Fibroblast of the conjunctiva (primary cell): ENCODE measurements around the gene FBXO48.
"Not testable (repeated sequence)": the region's sequence is repeated elsewhere in the genome, so short reads cannot be mapped to it uniquely, and the experiment has no call there.

Source experiments
- DNase-seq: peaks from one replicate; pipeline ENCODE4 v3.0.0-alpha.2; 2010; ENCODE audit warnings: low read depth

Gene FBXO48, protein sequence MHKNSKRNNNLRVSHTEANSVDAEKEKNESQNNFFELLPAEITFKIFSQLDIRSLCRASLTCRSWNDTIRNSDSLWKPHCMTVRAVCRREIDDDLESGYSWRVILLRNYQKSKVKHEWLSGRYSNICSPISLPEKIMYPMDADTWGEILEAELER

DNA sequence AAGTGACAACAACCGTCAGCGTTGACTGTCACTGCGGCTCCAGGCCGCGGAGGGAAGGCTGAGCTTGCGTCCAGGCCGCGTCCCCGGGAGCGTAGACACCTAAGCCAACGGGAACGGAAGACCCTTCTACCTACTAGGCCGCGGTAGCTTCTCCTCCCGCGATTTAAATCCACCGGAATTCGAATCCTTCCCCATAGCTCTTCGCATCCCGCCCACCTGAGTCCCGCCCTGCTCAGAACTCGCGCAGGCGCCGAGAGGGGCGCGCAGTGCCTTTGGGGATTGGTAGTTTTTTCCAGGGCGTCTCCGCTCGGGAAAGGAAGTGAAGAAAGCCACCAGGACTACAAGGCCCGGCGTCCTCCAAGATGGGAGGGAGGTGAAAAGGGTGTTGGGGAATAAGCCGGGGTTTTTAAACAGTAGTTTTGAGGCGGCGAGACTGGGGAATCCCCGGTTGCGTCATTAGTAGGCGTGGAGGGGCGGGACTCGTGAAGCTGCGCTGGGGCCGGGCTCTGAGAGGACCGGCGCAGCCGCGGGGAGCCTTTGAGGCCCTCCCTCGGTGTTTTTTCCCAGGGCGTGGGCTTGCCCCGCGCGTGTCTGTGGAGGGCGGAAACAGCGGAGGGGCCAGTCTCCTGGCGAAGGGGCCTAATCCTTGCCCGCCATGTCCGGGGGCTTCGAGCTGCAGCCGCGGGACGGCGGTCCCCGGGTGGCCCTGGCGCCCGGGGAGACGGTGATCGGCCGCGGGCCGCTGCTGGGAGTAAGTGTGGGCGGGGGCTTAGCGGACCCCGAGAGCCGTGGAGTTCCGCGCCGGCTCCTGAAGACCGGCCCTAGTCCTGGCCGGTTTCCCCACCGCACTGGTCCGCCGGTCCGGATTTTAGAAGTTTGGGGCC lies at the start of gene FBXO48, which contains the start of gene APLF:
TSS of gene FBXO48 (minus strand) at position 218 of the 884 bp plus-strand sequence. CDS start 2,149 bp downstream, outside the sequence.
TSS of gene APLF (plus strand) at position 509 of the 884 bp plus-strand sequence. CDS start at position 656, 147 bp downstream.
- DNase-seq: peak; percentile 97

DNA sequence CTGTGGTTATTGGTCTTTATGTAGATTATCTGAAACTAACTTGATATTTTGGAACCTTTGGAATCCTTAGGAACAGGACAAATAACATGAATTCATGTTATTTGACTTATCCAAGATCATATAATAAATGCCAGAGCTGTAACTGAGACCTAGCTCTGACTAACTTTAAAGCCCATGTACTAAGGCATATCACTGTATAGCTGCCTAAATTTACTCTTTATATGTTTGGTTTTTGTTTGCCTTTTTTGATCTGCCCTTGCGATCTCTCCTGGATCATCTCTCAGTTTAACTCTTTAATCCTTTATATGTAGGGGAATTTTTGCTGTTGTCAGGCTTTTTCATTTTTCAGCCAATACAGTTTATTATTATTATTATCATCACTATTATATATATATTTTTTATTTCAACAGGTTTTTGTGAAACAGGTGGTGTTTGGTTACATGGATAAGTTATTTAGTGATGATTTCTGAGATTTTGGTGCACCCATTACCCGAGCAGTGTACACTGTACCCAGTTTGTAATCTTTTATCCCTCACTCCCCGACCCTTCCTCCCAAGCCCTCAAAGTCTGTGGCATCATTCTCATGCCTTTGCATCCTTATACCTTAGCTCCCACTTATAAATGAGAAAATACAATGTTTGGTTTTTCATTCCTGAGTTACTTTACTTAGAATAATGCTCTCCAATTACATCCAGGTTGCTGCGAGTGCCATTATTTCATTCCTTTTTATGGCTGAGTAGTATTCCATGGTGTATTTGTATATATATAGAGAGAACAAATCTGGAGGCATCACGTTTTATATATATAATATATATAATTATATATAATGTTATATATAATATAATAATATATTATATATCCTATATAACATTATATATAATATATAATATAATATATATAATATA lies 49.2 kb upstream of the FBXO48 start:
- no peak for DNase-seq

DNA sequence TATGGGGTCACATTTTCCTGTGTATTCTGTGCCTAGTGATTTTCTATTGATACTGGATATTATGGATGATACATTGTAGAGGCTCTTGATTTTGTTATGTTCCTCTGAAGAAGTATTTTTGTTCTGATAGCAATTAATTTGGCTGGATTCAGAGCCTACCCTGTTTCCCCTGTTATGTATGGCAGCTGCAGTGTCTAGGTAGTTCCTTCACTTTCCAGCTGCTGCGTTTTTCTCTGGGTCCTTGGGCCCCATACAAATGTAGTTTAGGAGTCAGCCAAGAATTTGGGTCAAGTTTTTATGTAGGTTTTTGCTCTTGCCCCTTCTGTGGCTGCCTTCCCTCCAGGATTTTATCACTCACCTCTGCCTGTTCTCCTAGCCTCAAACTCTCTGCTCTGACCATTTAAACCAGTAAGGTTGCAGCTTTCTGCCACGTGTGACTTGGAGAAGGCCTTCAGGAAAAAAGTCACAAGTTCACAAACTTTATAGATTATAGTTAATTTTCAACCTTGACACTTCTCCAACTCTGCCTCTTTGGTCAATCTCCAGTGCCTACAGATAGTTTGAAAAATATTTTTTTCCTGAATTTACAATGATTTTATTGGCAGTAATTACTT lies 47.3 kb upstream of the FBXO48 start:
- DNase-seq: no peak

DNA sequence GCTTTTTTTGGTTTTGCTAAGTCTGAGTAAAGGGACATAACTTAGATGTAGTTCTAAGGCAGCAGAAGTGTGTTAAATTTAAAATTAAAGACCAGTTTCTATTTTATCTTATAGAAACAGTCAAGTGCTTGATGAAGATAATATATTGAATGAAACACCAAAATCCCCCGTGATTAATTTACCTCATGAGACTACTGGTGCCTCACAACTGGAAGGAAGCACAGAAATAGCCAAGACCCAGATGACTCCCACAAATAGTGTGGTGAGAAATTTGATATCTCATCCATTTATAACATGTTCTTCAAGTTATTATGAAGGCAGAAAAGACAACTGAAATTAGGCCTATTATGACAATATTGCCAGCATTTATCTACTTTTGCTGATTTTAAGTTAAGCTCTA lies 45.9 kb upstream of the FBXO48 start:
- DNase-seq: no peak

DNA sequence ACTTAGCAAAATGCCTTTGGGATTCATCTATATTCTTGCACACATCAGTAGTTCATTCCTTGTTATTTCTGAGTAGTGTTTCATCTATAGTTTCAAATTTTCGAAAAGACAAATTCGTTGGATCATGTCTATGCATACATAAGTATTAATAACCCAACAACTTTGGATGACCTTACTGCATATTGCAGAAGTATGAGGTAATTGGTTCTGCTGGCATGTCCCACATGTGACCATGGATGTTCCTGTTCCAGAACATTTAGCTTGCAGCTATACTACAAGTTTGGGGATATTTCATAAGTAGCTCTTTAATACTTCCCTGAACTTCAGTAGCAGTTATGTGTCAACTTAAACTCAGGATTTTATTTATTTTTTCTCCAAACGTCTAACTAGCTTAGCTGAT lies 45.2 kb upstream of the FBXO48 start:
- no peak for DNase-seq

DNA sequence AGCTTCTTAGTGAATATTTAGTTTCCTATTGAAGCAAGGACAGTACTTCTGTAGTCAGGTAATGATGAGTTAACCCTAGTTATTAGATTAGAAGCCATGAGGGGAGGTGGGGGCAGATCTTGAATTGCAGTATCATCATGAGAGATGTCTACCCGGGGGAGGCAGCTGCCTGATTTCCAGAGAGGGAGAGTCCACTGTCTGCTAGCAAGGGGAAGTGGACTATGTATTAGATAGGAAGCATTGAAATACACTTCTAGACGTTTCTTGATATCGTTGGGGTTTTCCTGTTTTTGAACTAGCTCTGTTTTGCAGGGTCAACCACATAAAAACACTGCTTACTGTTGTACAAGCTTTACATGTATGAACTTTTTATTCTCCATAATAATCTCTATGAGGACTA lies 39.1 kb upstream of the FBXO48 start:
- no peak for DNase-seq

DNA sequence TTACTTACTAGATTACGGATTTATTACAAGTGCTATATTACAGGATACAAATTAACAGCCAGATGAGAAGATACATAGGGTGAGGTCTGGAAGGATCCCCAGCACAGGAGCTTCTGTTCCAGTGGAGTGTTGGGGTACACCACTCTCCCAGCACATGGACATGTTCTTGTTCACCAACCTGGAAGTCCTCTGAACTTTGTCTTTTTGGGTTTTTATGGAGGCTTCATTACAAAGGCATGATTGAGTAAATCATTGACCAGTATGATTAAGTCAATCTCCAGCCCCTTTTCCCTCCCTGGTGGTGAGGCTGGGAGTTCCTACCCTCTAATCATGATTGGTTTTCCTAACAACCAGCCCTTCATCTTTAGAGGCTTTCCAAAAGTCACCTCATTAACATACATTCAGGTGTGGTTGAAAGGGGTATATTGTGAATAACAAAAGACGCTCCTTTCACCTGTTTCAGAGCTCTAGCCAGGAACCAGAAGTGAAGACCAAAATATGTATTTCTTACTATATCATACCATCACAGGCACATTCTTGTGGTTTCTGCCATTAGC lies 38.6 kb upstream of the FBXO48 start:
- no peak for DNase-seq

DNA sequence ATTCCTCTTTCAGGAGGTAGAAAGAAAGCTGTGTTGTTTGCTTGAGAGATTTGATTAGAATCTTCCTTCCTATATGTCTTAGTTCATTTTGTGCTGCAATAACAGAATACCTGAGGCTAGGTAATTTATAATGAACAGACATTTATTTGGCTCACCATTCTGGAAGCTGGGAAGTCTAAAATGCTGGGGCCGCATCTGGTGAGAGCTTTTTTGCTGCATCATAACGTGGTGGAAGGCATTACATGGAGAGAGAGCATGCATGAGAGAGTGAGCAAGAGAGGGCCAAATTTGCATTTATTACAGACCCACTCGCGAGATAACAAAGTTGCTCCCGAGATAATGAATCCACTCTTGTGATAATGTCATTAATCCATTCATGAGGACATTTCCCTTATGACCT lies 34.7 kb upstream of the FBXO48 start:
- no peak for DNase-seq

DNA sequence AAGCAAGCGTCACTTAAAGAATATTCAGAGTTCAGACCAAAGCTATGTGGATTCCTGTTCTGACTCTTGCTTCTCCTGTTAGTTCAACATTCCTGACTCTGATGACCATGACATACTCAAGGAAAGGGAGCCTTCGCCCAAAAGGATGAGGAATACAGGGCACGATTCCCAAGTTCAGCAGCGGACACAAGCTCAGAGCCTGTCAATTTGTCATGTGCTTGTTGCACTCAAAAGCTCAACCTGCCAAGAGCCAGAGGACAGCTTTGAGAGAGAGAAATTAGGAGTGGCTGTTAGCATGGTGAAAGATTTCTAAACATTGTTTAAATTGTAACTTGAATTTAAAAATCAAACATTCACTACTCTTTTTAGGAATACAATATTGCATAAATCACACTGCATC lies 33.6 kb upstream of the FBXO48 start:
- no peak for DNase-seq

DNA sequence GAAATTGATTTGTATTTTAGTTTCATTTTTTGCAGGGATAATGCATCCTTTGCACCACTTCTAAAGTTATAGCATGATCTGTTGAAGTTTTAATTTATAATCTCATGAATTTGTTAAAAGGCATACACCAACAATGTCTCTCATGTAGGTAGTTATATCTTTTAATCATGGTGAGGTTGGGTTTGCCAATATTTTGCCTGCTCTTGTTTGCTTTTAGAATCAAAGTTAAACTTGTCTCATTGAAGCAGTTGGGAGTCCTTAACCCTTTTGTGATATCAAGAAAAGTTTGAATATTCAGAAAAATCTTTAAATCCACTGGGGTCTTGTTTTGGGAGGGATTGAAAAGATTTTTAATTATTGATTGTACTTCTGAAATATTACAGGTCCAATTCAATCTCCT lies 32.0 kb upstream of the FBXO48 start:
- DNase-seq: no peak

DNA sequence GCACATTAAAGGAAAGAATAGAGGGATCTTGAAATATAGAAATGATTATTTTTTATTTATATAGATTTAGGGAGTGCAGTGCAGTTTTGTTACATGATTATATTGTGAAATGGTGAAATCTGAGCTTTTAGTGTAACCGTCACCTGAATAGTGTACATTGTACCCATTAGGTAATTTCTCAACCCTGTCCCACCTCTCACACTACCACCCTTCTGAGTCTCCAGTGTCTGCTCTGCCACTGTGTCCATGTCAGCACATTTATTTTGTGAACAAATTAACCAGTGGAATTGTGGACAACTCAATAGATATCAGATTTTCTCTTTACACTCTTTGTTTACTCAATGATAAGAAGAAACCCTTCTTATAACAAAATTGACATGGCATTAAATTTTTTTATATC lies 24.5 kb upstream of the FBXO48 start:
- DNase-seq: no peak

DNA sequence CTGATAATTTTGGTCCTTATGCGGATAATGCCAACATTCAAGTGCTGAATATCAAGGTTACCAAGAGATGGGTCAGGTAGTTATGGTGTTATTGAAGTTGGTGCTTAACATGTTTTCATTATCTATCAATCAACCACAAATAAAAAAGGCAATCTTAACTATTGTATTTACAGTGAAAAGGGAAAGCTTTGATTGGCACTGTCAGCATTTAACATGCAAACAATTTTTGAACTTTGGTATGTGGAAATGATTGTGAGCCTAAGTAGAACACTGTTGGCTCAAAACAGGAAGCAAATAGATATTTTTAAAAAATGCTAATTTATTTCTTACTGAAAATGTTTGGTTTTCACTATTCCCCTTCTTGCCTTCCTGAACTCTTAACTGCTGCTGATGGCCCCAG lies 22.2 kb upstream of the FBXO48 start:
- no peak for DNase-seq

DNA sequence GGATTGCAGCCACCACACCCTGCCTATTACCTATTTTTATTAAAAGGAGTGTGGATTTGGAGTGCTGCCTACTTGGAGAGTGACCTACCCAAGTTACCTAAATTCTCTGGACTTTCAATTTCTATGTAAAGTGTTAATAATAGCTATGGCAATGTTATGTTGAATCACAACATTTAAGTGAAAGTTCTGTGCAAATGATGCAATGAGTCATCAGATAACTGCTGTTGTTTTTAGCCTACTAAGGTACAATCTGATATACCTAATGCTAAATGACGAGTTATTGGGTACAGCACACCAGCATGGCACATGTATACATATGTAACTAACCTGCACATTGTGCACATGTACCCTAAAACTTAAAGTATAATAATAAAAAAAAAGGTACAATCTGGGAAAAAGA lies 21.5 kb upstream of the FBXO48 start:
- not testable (repeated sequence) for DNase-seq

DNA sequence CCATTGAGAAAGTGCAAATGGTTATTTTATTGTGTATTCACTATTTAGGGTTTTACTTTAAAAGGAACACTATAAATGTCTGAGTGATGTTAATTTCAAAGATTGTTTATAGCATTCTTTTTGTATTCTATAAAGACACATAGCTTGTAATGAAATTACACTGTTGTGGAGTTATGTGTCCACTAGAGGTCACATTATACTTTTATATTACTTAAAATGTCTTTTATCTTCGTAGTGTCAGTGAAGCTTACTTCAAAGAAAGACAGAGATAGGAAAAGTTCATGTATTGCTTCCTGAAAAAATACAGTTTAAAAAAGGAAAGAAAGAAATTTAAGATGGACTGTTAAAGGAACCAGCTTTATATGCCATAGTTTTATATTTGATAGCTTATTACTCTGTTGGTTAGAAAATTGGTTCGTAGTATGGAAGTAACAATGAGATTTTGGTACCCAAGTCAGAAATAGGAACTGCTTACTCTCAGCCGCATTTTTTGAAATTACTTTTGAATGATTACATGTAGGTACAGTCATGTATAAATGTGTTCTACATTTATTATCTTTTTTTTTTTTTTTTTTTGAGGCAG lies 20.8 kb upstream of the FBXO48 start:
- no peak for DNase-seq

DNA sequence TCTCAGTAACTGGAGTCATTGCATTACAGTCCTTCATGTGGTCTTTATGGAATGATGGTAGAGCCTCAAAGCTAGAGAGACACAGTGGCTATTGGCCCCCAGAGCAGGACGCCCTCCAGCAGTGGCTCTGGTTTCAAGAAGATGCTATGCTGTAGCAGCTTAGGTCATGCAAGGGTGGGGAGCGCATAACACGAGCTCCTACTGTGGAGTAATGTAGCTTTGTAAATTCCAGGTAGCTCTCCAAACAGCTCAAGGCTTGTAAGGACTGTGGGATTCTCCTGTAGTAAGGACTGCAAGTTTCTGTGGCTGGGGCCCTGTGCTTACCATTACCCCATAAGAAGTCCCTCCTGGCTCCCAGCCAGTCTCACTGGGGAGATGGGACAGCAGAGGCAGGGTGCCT lies 15.9 kb upstream of the FBXO48 start:
- no peak for DNase-seq

DNA sequence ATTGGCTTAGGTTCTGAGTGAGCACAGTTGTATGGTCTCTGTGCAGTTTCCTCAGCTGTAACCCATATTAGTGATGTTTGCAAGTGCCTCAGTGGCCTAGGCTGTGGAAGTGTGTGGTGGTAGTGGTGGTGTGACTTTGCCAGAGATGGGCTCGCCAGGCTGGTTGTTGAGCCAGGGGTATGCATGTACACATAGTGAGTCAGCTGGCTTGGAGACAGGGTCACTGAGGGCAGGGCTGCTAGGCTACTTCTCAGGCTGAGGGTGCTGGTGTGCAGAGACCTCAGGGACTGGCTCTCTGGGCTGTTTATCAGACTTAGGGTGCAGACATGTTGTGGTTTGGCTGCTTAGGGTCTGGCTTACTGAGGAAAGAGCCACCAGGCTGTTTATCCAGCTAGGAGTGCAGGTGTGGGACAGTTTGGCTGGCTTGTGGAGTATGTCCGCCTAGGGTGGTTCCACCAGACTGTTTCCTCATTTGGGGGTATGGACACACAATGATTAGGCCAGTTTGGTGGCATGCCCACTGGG lies 15.3 kb upstream of the FBXO48 start:
- DNase-seq: no peak

DNA sequence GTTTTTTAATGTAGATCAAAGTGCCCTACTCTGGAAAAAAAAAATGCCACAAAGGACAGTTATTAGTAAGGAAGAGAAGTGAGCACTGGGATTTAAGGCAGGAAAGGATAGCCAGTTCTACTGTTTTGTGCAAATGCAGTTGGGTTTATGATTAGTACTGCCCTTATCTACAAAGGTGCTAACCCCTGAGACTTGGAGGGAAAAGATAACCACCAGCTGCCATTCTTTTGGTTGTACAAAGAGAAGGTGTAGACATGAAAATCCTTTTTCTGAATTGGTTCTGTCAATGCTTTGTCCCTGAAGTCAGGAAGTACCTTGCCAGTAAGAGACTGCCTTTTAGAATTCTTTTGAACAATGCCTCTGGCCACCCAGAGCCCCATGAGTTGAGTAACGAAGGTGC lies 11.6 kb upstream of the FBXO48 start:
- DNase-seq: no peak

DNA sequence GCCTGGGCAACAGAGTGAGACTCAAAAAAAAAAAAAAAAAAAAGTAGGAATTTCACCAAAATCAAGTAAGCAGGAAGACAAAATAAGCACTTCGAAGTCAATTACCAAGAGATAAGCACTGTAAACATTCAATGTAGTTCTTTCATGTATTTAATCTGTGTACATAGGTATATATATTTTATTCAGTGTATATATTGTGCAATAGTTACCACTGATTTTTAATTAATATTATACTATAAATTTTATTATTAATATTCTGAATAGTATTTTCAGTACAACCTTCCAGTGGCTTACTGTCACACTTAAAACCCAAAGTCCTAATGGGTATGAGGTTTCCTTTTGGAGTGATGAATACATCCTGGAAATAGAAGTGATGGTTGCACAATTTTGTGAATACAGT lies 9.4 kb upstream of the FBXO48 start:
- DNase-seq: no peak

DNA sequence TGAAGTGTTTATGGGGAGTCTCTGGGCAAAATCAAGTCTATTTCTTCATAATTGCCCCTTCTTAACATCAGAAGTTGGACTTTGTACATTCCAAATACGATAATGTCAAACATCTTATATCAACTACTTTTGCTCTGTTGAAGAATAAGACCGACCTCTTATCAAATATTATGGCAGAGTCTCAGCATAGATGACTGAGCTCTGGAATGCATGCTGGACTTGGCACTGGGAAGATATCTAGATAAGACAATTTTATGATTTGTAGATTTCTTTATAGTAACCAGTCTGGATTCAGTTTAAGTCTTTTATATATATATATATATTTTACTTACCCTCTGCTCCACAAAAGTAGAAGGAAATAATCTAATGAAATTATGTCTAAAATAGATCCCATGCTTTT lies 8.5 kb upstream of the FBXO48 start:
- DNase-seq: no peak

DNA sequence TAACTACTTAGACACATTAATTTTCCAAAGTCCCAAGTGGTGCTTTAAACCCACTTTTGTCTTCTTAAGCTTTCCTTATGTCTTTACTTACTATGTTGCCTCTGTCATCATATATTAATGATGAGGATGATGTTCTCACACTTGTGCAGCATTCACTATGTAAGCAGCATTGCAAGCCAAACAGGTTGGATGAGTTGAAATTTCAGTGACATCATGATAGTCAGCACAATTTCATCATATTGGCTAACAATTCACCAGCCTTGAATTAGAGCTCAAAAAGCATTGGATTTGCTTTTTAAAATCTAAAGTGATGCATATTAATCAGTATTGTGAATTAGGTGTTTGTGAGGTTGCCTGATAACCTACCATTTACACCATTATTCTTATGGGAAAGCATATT lies 8.0 kb upstream of the FBXO48 start:
- DNase-seq: no peak

DNA sequence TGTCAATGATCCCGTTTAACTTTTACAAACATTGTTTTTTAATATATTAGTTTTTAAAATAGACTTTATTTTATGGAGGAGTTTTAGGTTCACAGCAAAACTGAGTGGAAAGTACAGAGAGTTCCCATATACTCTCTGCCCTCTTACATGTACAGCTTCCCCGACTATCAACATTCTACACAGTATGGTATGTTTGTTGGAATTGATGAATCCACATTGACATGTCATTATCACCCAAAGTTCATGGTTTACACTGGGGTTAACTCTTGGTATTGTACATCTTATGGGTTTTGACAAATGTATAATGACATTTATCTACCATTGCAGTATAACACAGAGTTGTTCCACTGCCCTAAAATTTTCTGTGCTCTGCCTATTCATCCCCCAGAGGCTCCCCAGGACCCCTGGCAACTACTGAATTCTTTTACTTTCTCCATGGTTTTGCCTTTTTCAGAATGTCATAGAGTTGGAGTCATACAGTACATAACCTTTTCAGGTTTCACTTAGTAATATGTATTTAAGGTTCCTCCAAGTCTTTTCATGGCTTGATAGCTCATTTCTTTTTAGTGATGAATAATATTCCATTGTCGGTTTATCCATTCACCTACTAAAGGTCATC lies 5.8 kb upstream of the FBXO48 start:
- no peak for DNase-seq
